Ascending aorta (tissue), 2 donors: ENCODE data around the gene PNMA8A. TPM values are rescaled to one million over a fixed set of nuclear protein-coding genes. Genes with fewer than 3 reads are reported as not detected.

Source experiments
- DNase-seq, 2 donors: peaks; one replicate each; pipeline ENCODE4 v3.0.0-alpha.2; 2019; ENCODE audit warnings: low spot score in 2 of 2
- H3K27ac ChIP-seq, 2 donors: fragments of 200-600 bp; sonication (generic); one replicate each; pipeline ENCODE4 v1.5.1; 2016 to 2017; ENCODE audit warnings: mild to moderate bottlenecking in 1 of 2
- H3K27me3 ChIP-seq: fragments of 200-600 bp; sonication (generic); one replicate; pipeline ENCODE4 v1.5.1; 2017
- H3K36me3 ChIP-seq, 2 donors: fragments of 200-600 bp; sonication (generic); one replicate each; pipeline ENCODE4 v1.5.1; 2016
- H3K4me1 ChIP-seq, 2 donors: fragments of 200-600 bp; sonication (generic); one replicate each; pipeline ENCODE4 v1.5.1; 2016 to 2017; ENCODE audit warnings: mild to moderate bottlenecking in 1 of 2
- H3K4me3 ChIP-seq, 2 donors: fragments of 200-600 bp; sonication (generic); one replicate each; pipeline ENCODE4 v1.5.1; 2016 to 2017; ENCODE audit warnings: mild to moderate bottlenecking in 1 of 2
- H3K9me3 ChIP-seq, 2 donors: fragments of 200-600 bp; sonication (generic); one replicate each; pipeline ENCODE4 v1.5.1; 2016
- intact Hi-C: fragments of 100-400 bp; cut with DNase I; formaldehyde crosslinking; loops from one replicate; pipeline ENCODE4 v1.15.1; 2023
- total RNA-seq: library from RNA; depleted of rRNA; stranded (reverse); fragments of >200 nt; gene quantifications from one replicate; pipeline ENCODE4 v1.1.0, GENCODE V29; 2016
- TF ChIP-seq, protein P1 (sequence below), 3 experiments: fragments of 200-600 bp in 2 of 3; fragments of 450-650 bp in 1 of 3; sonication (generic) in 2 of 3; IDR thresholded peaks; one replicate each; pipeline ENCODE4 v1.5.1; 2016 to 2019; ENCODE audit warnings: antibody characterized with exemption in 3 of 3, mild to moderate bottlenecking in 1 of 3, moderate library complexity in 1 of 3

PNMA8A gene
- total RNA-seq, 1 donor from 2014 or later: 0.53 TPM

DNA sequence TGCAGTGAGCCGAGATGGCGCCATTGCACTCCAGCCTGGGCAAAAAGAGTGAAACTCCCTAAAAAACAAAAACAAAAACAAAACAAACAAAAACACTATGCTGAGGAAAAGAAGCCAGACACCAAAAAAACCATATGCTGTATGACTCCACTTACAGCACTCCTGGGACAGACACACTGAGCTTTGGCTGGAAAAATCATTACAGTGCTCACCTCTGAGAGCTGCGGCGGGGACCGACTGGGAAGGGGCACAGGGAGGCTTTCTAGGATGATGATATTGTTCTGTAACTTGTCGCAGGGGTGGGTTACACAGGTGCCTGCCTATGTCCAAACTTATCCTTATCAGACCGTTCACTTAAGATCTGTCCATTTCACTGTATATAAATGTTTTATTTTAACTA lies 7.8 kb downstream of the PNMA8A start:
- DNase-seq: no peak
- H3K27ac ChIP-seq: no peak overlapping the region
- H3K4me1 ChIP-seq: no peaks in the 10 kb centered on the region
- H3K36me3 ChIP-seq: no peaks in the 10 kb centered on the region
- H3K9me3 ChIP-seq: no peaks in the 10 kb centered on the region
- H3K27me3 ChIP-seq: no peaks in the 10 kb centered on the region
- no peak overlapping the region for H3K4me3 ChIP-seq
- TF ChIP-seq, protein P1, sequence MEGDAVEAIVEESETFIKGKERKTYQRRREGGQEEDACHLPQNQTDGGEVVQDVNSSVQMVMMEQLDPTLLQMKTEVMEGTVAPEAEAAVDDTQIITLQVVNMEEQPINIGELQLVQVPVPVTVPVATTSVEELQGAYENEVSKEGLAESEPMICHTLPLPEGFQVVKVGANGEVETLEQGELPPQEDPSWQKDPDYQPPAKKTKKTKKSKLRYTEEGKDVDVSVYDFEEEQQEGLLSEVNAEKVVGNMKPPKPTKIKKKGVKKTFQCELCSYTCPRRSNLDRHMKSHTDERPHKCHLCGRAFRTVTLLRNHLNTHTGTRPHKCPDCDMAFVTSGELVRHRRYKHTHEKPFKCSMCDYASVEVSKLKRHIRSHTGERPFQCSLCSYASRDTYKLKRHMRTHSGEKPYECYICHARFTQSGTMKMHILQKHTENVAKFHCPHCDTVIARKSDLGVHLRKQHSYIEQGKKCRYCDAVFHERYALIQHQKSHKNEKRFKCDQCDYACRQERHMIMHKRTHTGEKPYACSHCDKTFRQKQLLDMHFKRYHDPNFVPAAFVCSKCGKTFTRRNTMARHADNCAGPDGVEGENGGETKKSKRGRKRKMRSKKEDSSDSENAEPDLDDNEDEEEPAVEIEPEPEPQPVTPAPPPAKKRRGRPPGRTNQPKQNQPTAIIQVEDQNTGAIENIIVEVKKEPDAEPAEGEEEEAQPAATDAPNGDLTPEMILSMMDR (IDR thresholded peaks at IDR 0.05): no peak
- intact Hi-C loops: no loop called here

DNA sequence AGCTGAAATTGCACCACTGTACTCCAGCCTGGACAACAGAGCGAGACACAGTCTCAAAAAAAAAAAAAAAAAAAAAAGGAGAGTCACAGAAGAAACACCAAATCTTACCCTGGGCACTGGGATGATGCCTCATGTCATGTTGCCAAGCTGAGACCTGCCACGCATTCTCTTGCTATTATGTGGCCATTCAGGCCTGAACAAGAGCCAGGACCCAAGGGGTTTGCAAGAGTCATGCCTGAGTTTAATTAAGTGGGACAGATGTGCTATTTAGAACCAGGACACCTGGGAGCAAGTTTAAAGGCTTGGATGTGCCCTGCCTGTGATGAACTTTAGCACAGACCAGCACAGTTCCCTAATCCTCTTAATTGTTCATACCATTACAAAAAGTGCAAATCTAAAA lies 9.8 kb downstream of the PNMA8A start:
- DNase-seq: no peak
- no peaks in the 10 kb centered on the region for H3K27me3 ChIP-seq
- H3K4me3 ChIP-seq: no peak overlapping the region
- H3K4me1 ChIP-seq: no peaks in the 10 kb centered on the region
- no peaks in the 10 kb centered on the region for H3K9me3 ChIP-seq
- no peaks in the 10 kb centered on the region for H3K36me3 ChIP-seq
- TF ChIP-seq, protein P1 (IDR thresholded peaks at IDR 0.05): no peak
- H3K27ac ChIP-seq: no peak overlapping the region
- intact Hi-C loops: no loop called here

DNA sequence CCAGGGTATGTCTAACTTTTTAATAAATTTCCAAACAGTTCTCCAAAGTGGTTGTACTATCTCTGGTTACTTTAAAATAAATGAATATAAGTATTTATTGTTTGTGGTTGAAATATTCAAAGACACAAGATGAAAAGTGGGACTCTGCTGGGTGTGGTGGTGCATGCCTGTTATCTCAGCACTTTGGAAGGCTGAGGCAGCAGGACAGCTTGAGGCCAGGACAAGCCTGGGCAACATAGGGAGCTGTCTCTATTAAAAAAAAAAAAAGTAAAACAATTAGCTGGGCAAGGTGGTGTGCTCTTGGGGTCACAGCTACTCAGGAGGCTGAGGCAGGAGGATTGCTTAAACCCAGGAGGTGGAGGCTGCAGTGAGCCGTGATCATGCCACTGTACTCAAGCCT lies 10.4 kb downstream of the PNMA8A start:
- Histone ChIP-seq H3K4me1 (no peaks in the 10 kb centered on the region), H3K36me3 (no peaks in the 10 kb centered on the region), H3K4me3 (no peak overlapping the region), H3K27me3 (no peaks in the 10 kb centered on the region), H3K9me3 (no peaks in the 10 kb centered on the region), H3K27ac (no peak overlapping the region)
- no peak for DNase-seq
- intact Hi-C loops: no loop called here
- TF ChIP-seq, protein P1 (IDR thresholded peaks at IDR 0.05): no peak

DNA sequence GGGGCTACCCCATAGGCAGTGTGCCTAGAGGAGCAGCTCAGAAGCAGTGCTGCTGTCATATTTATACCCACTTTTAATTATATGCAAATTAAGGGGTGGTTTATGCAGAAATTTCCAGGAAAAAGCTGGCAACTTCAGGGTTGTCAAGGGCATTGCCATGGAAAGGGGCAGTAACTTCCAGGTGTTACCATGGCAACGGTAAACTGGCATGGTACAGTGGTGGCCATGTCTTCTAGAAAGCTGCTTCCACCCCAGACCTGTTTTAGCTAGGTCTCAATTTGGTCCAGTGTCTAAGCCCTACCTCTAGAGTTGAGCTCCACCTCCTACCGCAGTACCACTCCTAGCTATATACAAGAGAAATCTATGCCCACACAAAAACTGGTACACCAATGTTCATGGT lies 11.3 kb downstream of the PNMA8A start:
- intact Hi-C loops: no loop called here

DNA sequence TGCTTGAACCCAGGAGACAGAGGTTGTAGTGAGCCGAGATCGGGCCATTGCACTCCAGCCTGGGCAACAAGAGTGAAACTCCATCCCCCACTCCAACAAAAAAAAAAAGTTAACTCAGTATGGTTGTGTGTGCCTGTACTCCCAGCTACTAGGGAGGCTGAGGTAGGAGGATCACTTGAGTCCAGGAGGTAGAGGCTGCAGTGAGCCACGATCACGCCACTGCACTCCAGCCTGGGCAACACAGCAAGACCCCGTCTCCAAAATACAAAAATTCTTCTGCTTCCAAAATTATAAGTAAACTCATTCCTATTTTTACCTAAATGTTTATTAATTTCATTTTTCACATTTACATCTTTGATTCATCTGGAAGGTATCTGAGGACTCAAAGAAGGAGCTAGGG lies 14.4 kb downstream of the PNMA8A start:
- no peak for DNase-seq

More for the DNA sequence above, 11.3 kb downstream of the PNMA8A start:
- Histone ChIP-seq H3K9me3 (no peaks in the 10 kb centered on the region), H3K36me3 (no peaks in the 10 kb centered on the region), H3K27ac (no peak overlapping the region), H3K4me1 (no peaks in the 10 kb centered on the region), H3K27me3 (no peaks in the 10 kb centered on the region), H3K4me3 (no peak overlapping the region)
- DNase-seq: no peak
- TF ChIP-seq, protein P1 (IDR thresholded peaks at IDR 0.05): no peak

More for the DNA sequence above, 14.4 kb downstream of the PNMA8A start:
- intact Hi-C loops: no loop called here
- Histone ChIP-seq H3K27me3 (no peaks in the 10 kb centered on the region), H3K9me3 (no peaks in the 10 kb centered on the region), H3K36me3 (no peaks in the 10 kb centered on the region), H3K4me1 (peaks cover 0 to under 1% of the 10 kb centered on the region in 2 donors), H3K4me3 (no peak overlapping the region), H3K27ac (peak overlapping the region; percentile 26 to 49)
- TF ChIP-seq, protein P1 (IDR thresholded peaks at IDR 0.05): no peak
